NCI-H146 treated with DMSO at 0.1 percent for 48 hours (cell line): Measurements from ENCODE around the gene RNU1-3.
"Not testable (repeated sequence)": the region's sequence is repeated elsewhere in the genome, so short reads cannot be mapped to it uniquely, and the experiment has no call there.

Experiments
- DNase-seq: peaks from one replicate; lab custom pipeline; 2025; ENCODE audit not compliant: unreplicated experiment; lab: John Stamatoyannopoulos, UW

RNU1-3 gene

GRCh38 chr1:16621681-16622315, 45.0 kb downstream of the RNU1-3 start:
- not testable (repeated sequence) for DNase-seq

GRCh38 chr1:16621300-16621658, 45.5 kb downstream of the RNU1-3 start:
- no peak for DNase-seq

- not testable (repeated sequence) for DNase-seq
Observed at GRCh38 chr1:16619803-16620501, 46.8 kb downstream of the RNU1-3 start.

GRCh38 chr1:16618719-16619118, 48.0 kb downstream of the RNU1-3 start:
- no peak for DNase-seq

- DNase-seq: no peak
Observed at GRCh38 chr1:16617778-16618580, 48.8 kb downstream of the RNU1-3 start.

- DNase-seq: no peak
Observed at GRCh38 chr1:16617114-16617631, 49.6 kb downstream of the RNU1-3 start.
